ENCODE measurements around the gene TULP4.

Gene TULP4

GRCh38 chr6:158465257-158465656, 153.0 kb downstream of the TULP4 start:
- Histone ChIP-seq H3K4me1 (ENCODE audit: insufficient read depth, low read length, poor library complexity, severe bottlenecking) (no peaks in the 10 kb centered on the region), H4K20me1 (ENCODE audit: insufficient read depth, low read length, poor library complexity, severe bottlenecking) (no peaks in the 10 kb centered on the region), H3K4me2 (ENCODE audit: low read depth, low read length, poor library complexity, severe bottlenecking) (no peak overlapping the region), H3K9me2 (replicated peaks; ENCODE audit: low read depth, low read length) (no peaks in the 10 kb centered on the region), H2AFZ (ENCODE audit: low read length) (no peak overlapping the region), H3K27me3 (ENCODE audit: insufficient read depth, low read length, poor library complexity, severe bottlenecking) (no peaks in the 10 kb centered on the region), H3K36me3 (ENCODE audit: insufficient read depth, low read length) (no peaks in the 10 kb centered on the region), H3F3A (ENCODE audit: low read depth) (no peaks in the 10 kb centered on the region), H3K4me3 (ENCODE audit: low read length, poor library complexity, severe bottlenecking) (no peak overlapping the region), H3K79me2 (ENCODE audit: insufficient read depth, low read length) (no peaks in the 10 kb centered on the region), H3K9ac (ENCODE audit: low read depth, low read length, poor library complexity, severe bottlenecking) (no peak overlapping the region), H3K9me3 (ENCODE audit: insufficient read depth, low read depth, low read length) (no peaks in the 10 kb centered on the region)
- TF ChIP-seq CTCF (conservative IDR thresholded peaks at IDR 0.05; ENCODE audit: low read length), result no peak
- no peak for TF ChIP-seq EZH2phosphoT487 (IDR thresholded peaks at IDR 0.05; ENCODE audit: borderline replicate concordance)

GRCh38 chr6:158465747-158466146, 153.5 kb downstream of the TULP4 start:
- H3K36me3 ChIP-seq (ENCODE audit: insufficient read depth, low read length), result no peaks in the 10 kb centered on the region
- TF ChIP-seq EZH2phosphoT487 (IDR thresholded peaks at IDR 0.05; ENCODE audit: borderline replicate concordance), result no peak
- TF ChIP-seq CTCF (conservative IDR thresholded peaks at IDR 0.05; ENCODE audit: low read length), result no peak
- H3K4me1 ChIP-seq (ENCODE audit: insufficient read depth, low read length, poor library complexity, severe bottlenecking), result no peaks in the 10 kb centered on the region
- no peaks in the 10 kb centered on the region for H3F3A ChIP-seq (ENCODE audit: low read depth)
- H3K79me2 ChIP-seq (ENCODE audit: insufficient read depth, low read length), result no peaks in the 10 kb centered on the region
- H2AFZ ChIP-seq (ENCODE audit: low read length), result no peak overlapping the region
- no peaks in the 10 kb centered on the region for H3K27me3 ChIP-seq (ENCODE audit: insufficient read depth, low read length, poor library complexity, severe bottlenecking)
- no peaks in the 10 kb centered on the region for H3K9me2 ChIP-seq (replicated peaks; ENCODE audit: low read depth, low read length)
- no peaks in the 10 kb centered on the region for H4K20me1 ChIP-seq (ENCODE audit: insufficient read depth, low read length, poor library complexity, severe bottlenecking)
- no peak overlapping the region for H3K4me3 ChIP-seq (ENCODE audit: low read length, poor library complexity, severe bottlenecking)
- H3K4me2 ChIP-seq (ENCODE audit: low read depth, low read length, poor library complexity, severe bottlenecking), result no peak overlapping the region
- H3K9me3 ChIP-seq (ENCODE audit: insufficient read depth, low read depth, low read length), result no peaks in the 10 kb centered on the region
- H3K9ac ChIP-seq (ENCODE audit: low read depth, low read length, poor library complexity, severe bottlenecking), result no peak overlapping the region

- Histone ChIP-seq H3K79me2 (ENCODE audit: insufficient read depth, low read length) (no peaks in the 10 kb centered on the region), H3K4me1 (ENCODE audit: insufficient read depth, low read length, poor library complexity, severe bottlenecking) (peaks cover 12% of the 10 kb centered on the region), H3F3A (ENCODE audit: low read depth) (no peaks in the 10 kb centered on the region), H3K9me3 (ENCODE audit: insufficient read depth, low read depth, low read length) (no peaks in the 10 kb centered on the region), H3K9ac (ENCODE audit: low read depth, low read length, poor library complexity, severe bottlenecking) (no peak overlapping the region), H3K27me3 (ENCODE audit: insufficient read depth, low read length, poor library complexity, severe bottlenecking) (no peaks in the 10 kb centered on the region), H4K20me1 (ENCODE audit: insufficient read depth, low read length, poor library complexity, severe bottlenecking) (no peaks in the 10 kb centered on the region), H3K4me3 (ENCODE audit: low read length, poor library complexity, severe bottlenecking) (no peak overlapping the region), H3K9me2 (replicated peaks; ENCODE audit: low read depth, low read length) (no peaks in the 10 kb centered on the region), H3K36me3 (ENCODE audit: insufficient read depth, low read length) (no peaks in the 10 kb centered on the region), H2AFZ (ENCODE audit: low read length) (no peak overlapping the region), H3K4me2 (ENCODE audit: low read depth, low read length, poor library complexity, severe bottlenecking) (no peak overlapping the region)
- TF ChIP-seq CTCF (conservative IDR thresholded peaks at IDR 0.05; ENCODE audit: low read length) (no peak), EZH2phosphoT487 (IDR thresholded peaks at IDR 0.05; ENCODE audit: borderline replicate concordance) (no peak)
These were observed 155.7 kb downstream of the TULP4 start for GRCh38 chr6:158467923-158468322.

Measured in Loucy (cell line).